ENCODE data around the gene OPCML. TPM values are rescaled to one million over a fixed set of nuclear protein-coding genes. Genes with fewer than 3 reads are reported as not detected.

OPCML gene
- total and polyA plus RNA-seq, 2 of the 13 experiments (the other 11 are each of a cell fraction or from before 2014, with no cell fraction given): not detected

DNA sequence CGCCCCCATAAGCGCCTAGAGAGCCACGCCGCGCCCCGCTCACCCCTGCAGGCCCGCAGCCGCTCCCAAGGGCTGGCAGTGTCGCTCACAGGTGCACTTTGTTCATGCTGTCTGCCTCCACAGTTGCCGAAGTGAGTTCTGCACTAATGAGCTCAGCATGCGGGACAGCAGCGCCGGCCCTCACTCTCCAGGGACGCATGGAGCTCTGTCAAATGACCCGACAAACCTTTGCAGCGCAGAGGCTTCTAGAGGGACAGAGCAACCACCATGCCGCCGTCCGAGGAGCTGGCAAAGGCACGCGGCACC is 170.7 kb downstream of the OPCML start (continued):
- TF ChIP-seq DNMT1 (CRISPR knock-in tag; IDR thresholded peaks at IDR 0.05) (no peak), HDAC2 (CRISPR knock-in tag; IDR thresholded peaks at IDR 0.05) (no peak), ZFYVE20 (CRISPR knock-in tag; IDR thresholded peaks at IDR 0.05; ENCODE audit: borderline replicate concordance, low read depth) (no peak), ZBTB21 (CRISPR knock-in tag; IDR thresholded peaks at IDR 0.05) (no peak), ARID4A (CRISPR knock-in tag; IDR thresholded peaks at IDR 0.05; ENCODE audit: borderline replicate concordance) (no peak)

GRCh38 chr11:133360860-133361688 is 171.2 kb downstream of the OPCML start:
- TF ChIP-seq JARID2 (CRISPR knock-in tag; IDR thresholded peaks at IDR 0.05; ENCODE audit: insufficient replicate concordance) (no peak), MBD4 (IDR thresholded peaks at IDR 0.05; ENCODE audit: borderline replicate concordance, low read length) (no peak), ZNF264 (CRISPR knock-in tag; IDR thresholded peaks at IDR 0.05) (no peak), ZBTB25 (CRISPR knock-in tag; IDR thresholded peaks at IDR 0.05) (no peak), NCOA2 (CRISPR knock-in tag; IDR thresholded peaks at IDR 0.05) (no peak), ZNF841 (CRISPR knock-in tag; IDR thresholded peaks at IDR 0.05; ENCODE audit: borderline replicate concordance) (no peak), CBX5 (CRISPR knock-in tag; IDR thresholded peaks at IDR 0.05; ENCODE audit: borderline replicate concordance) (no peak), U2AF2 (IDR thresholded peaks at IDR 0.05; ENCODE audit: low read depth, low read length) (no peak), NFATC3 (CRISPR knock-in tag; IDR thresholded peaks at IDR 0.05) (no peak), ZNF737 (CRISPR knock-in tag; IDR thresholded peaks at IDR 0.05; ENCODE audit: borderline replicate concordance) (no peak)
- in situ Hi-C loops (cut with HindIII; ENCODE audit: extremely low pct_ligation_motif_present, low pct_unique_long_range_greater_than_20kb) (no loop called here), intact Hi-C loops (cut with micrococcal nuclease; ENCODE audit: unreplicated experiment) (no loop called here)
- Histone ChIP-seq H3K79me2 (ENCODE audit: insufficient read depth, low read length) (no peaks in the 10 kb centered on the region), H3K4me3 (replicated peaks in 1 of 3; ENCODE audit: insufficient read depth in 1 of 3, low read depth in 2 of 3, low read length in 3 of 3) (no peak overlapping the region), H3K4me2 (ENCODE audit: low read depth, low read length) (no peak overlapping the region), H4K20me1 (ENCODE audit: insufficient read depth, low read length) (no peaks in the 10 kb centered on the region), H2AFZ (ENCODE audit: low read length) (no peak overlapping the region), H3K27ac (ENCODE audit: extremely low read length, insufficient read depth, low read length) (no peak overlapping the region), H3K36me3 (replicated peaks in 1 of 2; ENCODE audit: control insufficient read depth in 1 of 2, insufficient read depth in 2 of 2, low read length in 2 of 2) (no peaks in the 10 kb centered on the region), H3K9me3 (ENCODE audit: low read length) (no peaks in the 10 kb centered on the region), H3K27me3 (ENCODE audit: control insufficient read depth in 1 of 2, insufficient read depth in 2 of 2, low read length in 2 of 2) (peaks cover 0 to 8% of the 10 kb centered on the region in 2 experiments; a peak in 1 of 5 replicates), H3K9ac (ENCODE audit: insufficient read depth, low read depth, low read length) (no peak overlapping the region), H3K4me1 (ENCODE audit: insufficient read depth, low read length) (no peaks in the 10 kb centered on the region)
- no peak for ATAC-seq
- no peak for FAIRE-seq
- DNase-seq (ENCODE audit: low spot score): no peak
- CTCF ChIA-PET (ENCODE audit: low intra/inter-chr PET ratio, low total read pairs): no interaction called here
- WGBS (ENCODE audit: low lambda C conversion rate): 83% methylated on average over 21 of the region's 54 CpGs
- POLR2A ChIA-PET: no interaction called here
- BruUV-seq (replicated peaks): no TSS peak

Data from HepG2 (cell line).